Endothelial cell of umbilical vein (primary cell): Measurements from ENCODE around the gene HOXB3. TPM values are rescaled to one million over a fixed set of nuclear protein-coding genes. Genes with fewer than 3 reads are reported as not detected.

Source experiments
- BruUV-seq: library from RNA; stranded (reverse); fragments of 400-500 nt; replicated peaks from 2 replicates; lab custom pipeline; 2021; lab: Mats Ljungman, UMichigan
- CTCF ChIA-PET: fragments of 300-600, 350-600 bp; sonication (Branson Sonifier 250); formaldehyde crosslinking; loops from one replicate; lab custom pipeline; 2021; ENCODE audit warnings: antibody characterized with exemption, inconsistent platforms; lab: Charles Lee
- POLR2A ChIA-PET: fragments of 300-600, 350-600 bp; sonication (Branson Sonifier 250); formaldehyde crosslinking; loops from one replicate; lab custom pipeline; 2021; ENCODE audit warnings: antibody characterized with exemption, inconsistent platforms; lab: Charles Lee
- DNase-seq: peaks from one replicate; pipeline ENCODE4 v3.0.0-alpha.2; 2011; ENCODE audit warnings: low read depth, low spot score
- FAIRE-seq: peaks from 2 replicates; lab custom pipeline; 2011; peaks lifted over from hg19 to GRCh38; lab: Jason Lieb, UNC
- H2AFZ ChIP-seq: 2 replicates; pipeline ENCODE4 v1.6.0; 2012; ENCODE audit warnings: low read depth, low read length, control low read depth, inconsistent platforms
- H3K27ac ChIP-seq: 2 replicates; pipeline ENCODE4 v1.5.1; 2011; ENCODE audit warnings: low read depth, mild to moderate bottlenecking, control low read depth, low read length, moderate library complexity; ENCODE audit not compliant: insufficient read depth
- H3K27me3 ChIP-seq, 2 experiments: 2 replicates each; pipeline versions ENCODE4 v1.6.0 to v1.6.1; 2011; ENCODE audit warnings: low read length in 2 of 2, mixed read lengths in 1 of 2; ENCODE audit not compliant: control insufficient read depth in 2 of 2, insufficient read depth in 2 of 2
- H3K36me3 ChIP-seq, 2 experiments: 2 replicates in 1 of 2; 3 replicates in 1 of 2; pipeline ENCODE4 v1.5.1; 2011; ENCODE audit warnings: low read length in 2 of 2, mild to moderate bottlenecking in 1 of 2, moderate library complexity in 1 of 2; ENCODE audit not compliant: control insufficient read depth in 2 of 2, insufficient read depth in 2 of 2; ENCODE audit errors: extremely low read depth in 1 of 2
- H3K4me1 ChIP-seq: 3 replicates; pipeline ENCODE4 v1.5.1; 2011; ENCODE audit warnings: mild to moderate bottlenecking, low read length; ENCODE audit not compliant: control insufficient read depth, insufficient read depth; ENCODE audit errors: extremely low read depth
- H3K4me2 ChIP-seq: 2 replicates; pipeline ENCODE4 v1.6.1; 2011; ENCODE audit warnings: low read length, control low read depth, mixed read lengths; ENCODE audit not compliant: insufficient read depth
- H3K4me3 ChIP-seq, 3 experiments: fragments of 200-600 bp in 1 of 3; sonication (generic), shearing (Covaris generic) in 1 of 3; replicated peaks in 1 of 3; 2 replicates each; pipeline ENCODE4 v1.5.1; 2011 to 2016; ENCODE audit warnings: control low read depth in 3 of 3, low read length in 3 of 3, mild to moderate bottlenecking in 2 of 3, inconsistent platforms in 1 of 3, low read depth in 1 of 3, moderate library complexity in 1 of 3; ENCODE audit not compliant: insufficient read depth in 1 of 3
- H3K79me2 ChIP-seq: 2 replicates; pipeline ENCODE4 v1.6.0; 2012; ENCODE audit warnings: low read length, inconsistent platforms; ENCODE audit not compliant: control insufficient read depth, insufficient read depth
- H3K9ac ChIP-seq: replicated peaks from 2 replicates; pipeline ENCODE3; 2011; ENCODE audit warnings: low read length, control low read depth; ENCODE audit not compliant: insufficient read depth; ENCODE audit errors: extremely low read depth
- H3K9me1 ChIP-seq: replicated peaks from 3 replicates; pipeline ENCODE4 v1.6.0; 2011; ENCODE audit warnings: mild to moderate bottlenecking, low read length; ENCODE audit not compliant: control insufficient read depth, insufficient read depth; ENCODE audit errors: extremely low read depth
- H3K9me3 ChIP-seq: replicated peaks from 2 replicates; pipeline ENCODE4 v1.5.1; 2012; ENCODE audit warnings: low read length, inconsistent platforms; ENCODE audit not compliant: control insufficient read depth, insufficient read depth
- H4K20me1 ChIP-seq: replicated peaks from 2 replicates; pipeline ENCODE3; 2011; ENCODE audit warnings: mild to moderate bottlenecking, low read length; ENCODE audit not compliant: control insufficient read depth, insufficient read depth; ENCODE audit errors: extremely low read depth
- CTCF ChIP-seq, 2 donors: IDR thresholded peaks; 1 replicate in 1 of 2; 2 replicates in 1 of 2; pipeline ENCODE4 v1.5.1; 2011; ENCODE audit warnings: low read length in 2 of 2, mild to moderate bottlenecking in 2 of 2, moderate library complexity in 2 of 2, control low read depth in 1 of 2, inconsistent platforms in 1 of 2, low read depth in 1 of 2; ENCODE audit not compliant: insufficient read depth in 1 of 2; ENCODE audit errors: extremely low read depth in 1 of 2
- EZH2 ChIP-seq: IDR thresholded peaks from 2 replicates; pipeline ENCODE4 v1.6.1; 2012; ENCODE audit warnings: borderline replicate concordance, low read depth, mild to moderate bottlenecking, moderate library complexity, low read length, inconsistent platforms; ENCODE audit not compliant: severe bottlenecking
- FOS ChIP-seq: IDR thresholded peaks from 2 replicates; pipeline ENCODE4 v1.6.1; 2011; ENCODE audit warnings: mild to moderate bottlenecking, low read length, moderate library complexity, borderline replicate concordance; ENCODE audit not compliant: insufficient read depth
- GATA2 ChIP-seq: IDR thresholded peaks from 2 replicates; pipeline ENCODE4 v1.7.0; 2011; ENCODE audit warnings: low read depth, mild to moderate bottlenecking, moderate library complexity, mixed read lengths, low read length; ENCODE audit not compliant: insufficient read length, insufficient read depth
- JUN ChIP-seq: IDR thresholded peaks from 2 replicates; pipeline ENCODE4 v1.6.1; 2011; ENCODE audit warnings: borderline replicate concordance, low read depth; ENCODE audit not compliant: insufficient read length, insufficient read depth
- MAX ChIP-seq: IDR thresholded peaks from 2 replicates; pipeline ENCODE4 v1.6.1; 2011; ENCODE audit not compliant: insufficient read depth, insufficient read length
- MYC ChIP-seq: IDR thresholded peaks from one replicate; pipeline ENCODE4 v1.6.1; 2011; ENCODE audit warnings: mild to moderate bottlenecking, low read depth, low read length
- POLR2A ChIP-seq: IDR thresholded peaks from 2 replicates; pipeline ENCODE4 v1.6.1; 2012; ENCODE audit warnings: low read depth, mild to moderate bottlenecking, control low read depth, low read length
- POLR2AphosphoS5 ChIP-seq: IDR thresholded peaks from 2 replicates; pipeline ENCODE4 v1.6.1; 2012; ENCODE audit warnings: low read depth, mild to moderate bottlenecking, control low read depth, low read length, moderate library complexity; ENCODE audit not compliant: insufficient read depth
- dilution Hi-C: fragments of 300-500 bp; cut with MboI; formaldehyde crosslinking; loops from one replicate; pipeline ENCODE4 v1.15.0; 2019; ENCODE audit warnings: low sequenced_read_pairs; ENCODE audit not compliant: extremely low pct_ligation_motif_present
- intact Hi-C: fragments of 100-400 bp; cut with micrococcal nuclease; formaldehyde crosslinking; loops from one replicate; pipeline ENCODE4 v1.10.0; 2022
- polyA plus RNA-seq, 4 experiments: library from polyadenylated mRNA; depleted of rRNA in 3 of 4; stranded (reverse) in 3 of 4; unstranded in 1 of 4; fragments of >200 nt; gene quantifications; 2 replicates each; pipeline versions ENCODE4 v1.2.1 to v1.2.3, GENCODE V29; 2011 to 2012; ENCODE audit warnings: missing spikeins in 1 of 4
- total RNA-seq: library from RNA; stranded (reverse); gene quantifications from 2 replicates; pipeline ENCODE4 v1.2.3, GENCODE V29; 2021

Gene HOXB3
- total and polyA plus RNA-seq, 2 donors (not counting 3 experiments of a cell fraction or from before 2014, with no cell fraction given): 29.6 to 56.6 TPM

GRCh38 chr17:48593126-48593829 lies 3.2 kb upstream of the HOXB3 start, which contains the start of gene HOXB5:
Gene HOXB5, minus strand, starts transcription at chr17:48593779. Its CDS starts 97 bp downstream, at chr17:48593682.
- H3K4me3 ChIP-seq: no peak within 1 kb of the TSS
- H3K9me1 ChIP-seq: no peaks in the 10 kb centered on the region
- intact Hi-C loops (loop anchor here (1.0 kb wide), 1 partner anchor 97 kb away; no protein-coding TSS in a partner anchor), dilution Hi-C loops (no loop called here)
- peaks cover 26% of the 10 kb centered on the region for H3K4me1 ChIP-seq
- ChIA-PET POLR2A (no interaction called here), CTCF (interaction anchor here (0.8 to 4.2 kb wide), 23 partner anchors 19 to 384 kb away, joined by 3 to 31 read pairs (median 4); no protein-coding TSS in a partner anchor)
- no peak for FAIRE-seq
- BruUV-seq: no TSS peak
- no peak within 1 kb of the TSS for H3K9ac ChIP-seq
- TF ChIP-seq FOS: no peak
- TF ChIP-seq MAX: no peak
- no peak for TF ChIP-seq POLR2AphosphoS5
- TF ChIP-seq EZH2: no peak
- no peak for TF ChIP-seq MYC
- no peak for TF ChIP-seq POLR2A
- TF ChIP-seq JUN: no peak
- no peak for TF ChIP-seq GATA2
- TF ChIP-seq CTCF (IDR thresholded peaks at IDR 0.05; ENCODE audit: extremely low read depth in 1 of 2, insufficient read depth in 1 of 2, low read depth in 1 of 2, low read length in 2 of 2): no peak
- peak within 1 kb of the TSS; percentile 0 for H3K27ac ChIP-seq
- peaks cover 36% of the 10 kb centered on the region for H3K79me2 ChIP-seq
- no peaks in the 10 kb centered on the region for H4K20me1 ChIP-seq
- DNase-seq: no peak
- H3K4me2 ChIP-seq: peak within 1 kb of the TSS; percentile 13
- no peaks in the 10 kb centered on the region for H3K9me3 ChIP-seq
- H3K27me3 ChIP-seq: no peaks in the 10 kb centered on the region
- H3K36me3 ChIP-seq: peaks cover 3 to 11% of the 10 kb centered on the region in 2 experiments
- H2AFZ ChIP-seq: no peak within 1 kb of the TSS
